GM12878 (cell line): Measurements from ENCODE around the gene IGSF8. TPM values are rescaled to one million over a fixed set of nuclear protein-coding genes. Genes with fewer than 3 reads are reported as not detected.

Experiments
- ATAC-seq: fragments of 200-7000 bp; cut with Tn5 transposase; 3 replicates; pipeline ENCODE4 v1.9.1; 2020; ENCODE audit warnings: mild to moderate bottlenecking, moderate library complexity
- BruUV-seq: library from RNA; stranded (reverse); fragments of 400-500 nt; replicated peaks from 2 replicates; lab custom pipeline; 2021; lab: Mats Ljungman, UMichigan
- CTCF ChIA-PET: fragments of 300-600 bp; sonication (Branson Sonifier 250); formaldehyde crosslinking; extraction: SDS; loops from one replicate; lab custom pipeline; 2021; ENCODE audit warnings: inconsistent platforms; lab: Yijun Ruan, JAX
- POLR2A ChIA-PET: fragments of 350-600 bp; formaldehyde crosslinking; extraction: SDS; loops from one replicate; lab custom pipeline; 2021; ENCODE audit warnings: inconsistent platforms; lab: Charles Lee
- RAD21 ChIA-PET: fragments of 300-600 bp; sonication (Branson Sonifier 250); formaldehyde crosslinking; loops from one replicate; lab custom pipeline; 2023; ENCODE audit warnings: antibody characterized with exemption; ENCODE audit not compliant: unreplicated experiment; lab: Charles Lee
- SMC1A ChIA-PET: fragments of 300-600 bp; sonication (Branson Sonifier 250); formaldehyde crosslinking; loops from one replicate; lab custom pipeline; 2023; ENCODE audit not compliant: unreplicated experiment, uncharacterized antibody; lab: Charles Lee
- DNase-seq: peaks from one replicate; pipeline ENCODE4 v3.0.0-alpha.2; 2011; ENCODE audit warnings: low read depth, low spot score
- FAIRE-seq: peaks from 3 replicates; lab custom pipeline; 2011; peaks lifted over from hg19 to GRCh38; lab: Jason Lieb, UNC
- H2AFZ ChIP-seq: 2 replicates; pipeline ENCODE4 v1.6.0; 2011; ENCODE audit warnings: low read depth, low read length, control low read depth; ENCODE audit not compliant: control insufficient read depth
- H3K27ac ChIP-seq: 2 replicates; pipeline ENCODE4 v1.5.1; 2011; ENCODE audit warnings: control low read depth; ENCODE audit not compliant: control insufficient read depth, insufficient read depth
- H3K27me3 ChIP-seq, 2 experiments: replicated peaks in 1 of 2; 2 replicates each; pipeline versions ENCODE4 v1.6.0 to v1.6.1; 2011; ENCODE audit warnings: low read length in 1 of 2; ENCODE audit not compliant: control insufficient read depth in 2 of 2, insufficient read depth in 2 of 2
- H3K36me3 ChIP-seq, 2 experiments: 2 replicates each; pipeline ENCODE4 v1.5.1; 2011; ENCODE audit warnings: low read length in 1 of 2; ENCODE audit not compliant: control insufficient read depth in 2 of 2, insufficient read depth in 2 of 2
- H3K4me1 ChIP-seq: 2 replicates; pipeline ENCODE4 v1.6.1; 2011; ENCODE audit warnings: mild to moderate bottlenecking, low read length, moderate library complexity, mixed read lengths; ENCODE audit not compliant: control insufficient read depth, insufficient read depth
- H3K4me2 ChIP-seq: 2 replicates; pipeline ENCODE4 v1.6.0; 2011; ENCODE audit warnings: control low read depth; ENCODE audit not compliant: control insufficient read depth, insufficient read depth
- H3K4me3 ChIP-seq: fragments of 200-600 bp; sonication (generic); 2 replicates; pipeline ENCODE4 v1.5.1; 2016
- H3K79me2 ChIP-seq: 2 replicates; pipeline ENCODE4 v1.6.0; 2011; ENCODE audit warnings: low read length; ENCODE audit not compliant: control insufficient read depth, insufficient read depth
- H3K9ac ChIP-seq: 2 replicates; pipeline ENCODE4 v1.8.0; 2011; ENCODE audit warnings: low read length, control low read depth, mixed read lengths; ENCODE audit not compliant: control insufficient read depth, insufficient read depth
- H3K9me3 ChIP-seq: replicated peaks from 3 replicates; pipeline ENCODE4 v1.5.1; 2011; ENCODE audit warnings: mild to moderate bottlenecking, low read length; ENCODE audit not compliant: control insufficient read depth, insufficient read depth
- H4K20me1 ChIP-seq: 2 replicates; pipeline ENCODE4 v1.6.0; 2011; ENCODE audit not compliant: control insufficient read depth, insufficient read depth
- CHD1 ChIP-seq: IDR thresholded peaks from 2 replicates; pipeline ENCODE4 v1.6.1; 2012; ENCODE audit warnings: low read depth, low read length, improper control_type of control experiment
- CHD4 ChIP-seq: fragments of 200-600 bp; sonication (generic); IDR thresholded peaks from 2 replicates; pipeline ENCODE4 v1.6.1; 2016; ENCODE audit warnings: mild to moderate bottlenecking
- MTA2 ChIP-seq: fragments of 450-650 bp; IDR thresholded peaks from 2 replicates; pipeline ENCODE4 v1.6.1; 2016; ENCODE audit warnings: low read depth, mild to moderate bottlenecking, moderate library complexity
- RBBP5 ChIP-seq: fragments of 200-600 bp; sonication (generic); conservative IDR thresholded peaks from 2 replicates; pipeline ENCODE4 v1.6.1; 2016
- SMC3 ChIP-seq: IDR thresholded peaks from 2 replicates; pipeline ENCODE4 v1.6.1; 2011; ENCODE audit warnings: low read length, improper control_type of control experiment, borderline replicate concordance
- SPI1 ChIP-seq: IDR thresholded peaks from 2 replicates; pipeline ENCODE4 v1.6.1; 2011; ENCODE audit warnings: low read depth, mild to moderate bottlenecking, low read length, moderate library complexity, borderline replicate concordance; ENCODE audit not compliant: insufficient read depth
- ZNF622 ChIP-seq: fragments of 450-650 bp; IDR thresholded peaks from 2 replicates; pipeline ENCODE4 v1.6.1; 2017; ENCODE audit warnings: mild to moderate bottlenecking, inconsistent platforms
- ZZZ3 ChIP-seq: IDR thresholded peaks from 2 replicates; pipeline ENCODE4 v1.6.1; 2011; ENCODE audit warnings: low read depth; ENCODE audit not compliant: control insufficient read depth, insufficient read length
- WGBS: methylation state at CpG from one replicate; pipeline ENCODE4 v1.1.6; 2016; ENCODE audit warnings: low lambda C conversion rate; ENCODE audit not compliant: insufficient replicate concordance, insufficient coverage; ENCODE audit errors: missing lambda C conversion rate; 5-methylcytosine and 5-hydroxymethylcytosine counted together
- in situ Hi-C: fragments of 300-500 bp; cut with MboI; formaldehyde crosslinking; loops from 9 replicates; pipeline ENCODE4 v1.14.3; 2018; ENCODE audit warnings: mixed read lengths
- intact Hi-C: fragments of 100-400 bp; cut with micrococcal nuclease; formaldehyde crosslinking; loops from one replicate; pipeline ENCODE4 v1.14.2; 2022; ENCODE audit not compliant: unreplicated experiment
- polyA plus RNA-seq, 11 experiments: library from polyadenylated mRNA; depleted of rRNA in 4 of 11; unstranded in 6 of 11; stranded (reverse) in 5 of 11; fragments of >200 nt; fragmentation: Nextera tagmentation in 4 of 11; fragmentation: Illumina TruSeq in 1 of 11; extraction: Ambion mirVana in 4 of 11; extraction: Trizol in 1 of 11; gene quantifications; 1 replicate in 1 of 11; 2 replicates in 10 of 11; pipeline versions ENCODE4 v1.2.1 to v1.2.3, GENCODE V29; 2011 to 2016; ENCODE audit warnings: inconsistent platforms in 2 of 11, missing spikeins in 2 of 11, low read depth in 1 of 11
- total RNA-seq, 4 experiments: library from RNA; depleted of rRNA in 3 of 4; stranded (reverse); fragments of >200 nt in 3 of 4; fragmentation: Illumina TruSeq in 1 of 4; extraction: Trizol in 1 of 4; gene quantifications; 2 replicates each; pipeline versions ENCODE4 v1.2.1 to v1.2.3, GENCODE V29; 2013 to 2021
- TF ChIP-seq, protein P1 (sequence below): fragments of 450-650 bp; IDR thresholded peaks from 2 replicates; pipeline ENCODE4 v1.6.1; 2017; ENCODE audit warnings: mild to moderate bottlenecking, moderate library complexity
- TF ChIP-seq, protein P2 (sequence below): fragments of 150-350 bp; IDR thresholded peaks from 2 replicates; pipeline ENCODE4 v1.6.1; 2016; ENCODE audit warnings: low read depth, low read length
- TF ChIP-seq, protein P3 (sequence below): fragments of 450-650 bp; IDR thresholded peaks from 2 replicates; pipeline ENCODE4 v1.6.1; 2017; ENCODE audit warnings: borderline replicate concordance
- TF ChIP-seq, protein P4 (sequence below): fragments of 450-650 bp; IDR thresholded peaks from 2 replicates; pipeline ENCODE4 v1.6.1; 2016; ENCODE audit warnings: mild to moderate bottlenecking

IGSF8 gene
- total and polyA plus RNA-seq, 10 of the 15 experiments (the other 5 are each of a cell fraction or from before 2014, with no cell fraction given) = 0.64 to 24.7 (median 13.9) TPM

DNA sequence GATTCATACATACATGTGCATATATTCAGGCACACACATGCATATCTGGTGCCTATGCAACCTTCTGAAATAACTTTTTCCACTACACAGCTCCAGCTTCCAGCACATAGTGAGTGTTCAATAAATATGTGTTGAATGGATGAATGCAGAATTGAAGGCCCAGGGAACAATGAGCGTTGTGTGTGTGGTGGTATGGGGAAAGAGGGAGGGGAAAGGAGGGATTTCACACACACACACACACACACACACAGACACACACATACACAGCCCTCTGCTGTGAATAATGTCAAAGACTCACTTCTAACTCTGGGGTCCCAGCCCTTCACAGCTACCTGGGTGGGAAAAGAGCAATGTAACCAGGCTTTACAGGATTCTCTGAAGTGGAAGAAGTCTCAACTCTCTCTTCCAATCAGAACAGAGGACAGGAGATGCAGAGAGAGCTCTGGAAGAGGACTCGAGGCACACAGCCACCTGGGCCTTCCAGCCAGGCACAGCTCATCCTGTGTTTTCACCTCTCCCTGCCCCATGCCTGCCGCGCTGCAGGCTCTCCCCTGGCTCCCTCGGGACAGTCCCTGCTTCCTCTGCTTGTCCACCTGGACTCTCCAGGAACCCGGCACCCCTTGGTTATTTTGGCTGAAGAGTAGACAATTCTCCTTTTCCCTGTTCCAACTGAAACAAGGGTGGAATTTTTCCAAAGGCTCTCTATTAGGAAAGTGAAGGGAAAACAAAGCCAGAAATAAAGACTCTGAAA lies 5.4 kb upstream of the IGSF8 start:
- H4K20me1 ChIP-seq = no peaks in the 10 kb centered on the region
- no peaks in the 10 kb centered on the region for H3K79me2 ChIP-seq
- FAIRE-seq (no peak), ATAC-seq (no peak), DNase-seq (no peak)
- no TSS peak for BruUV-seq
- ChIA-PET POLR2A (no interaction called here), SMC1A (interaction anchor here (0.5 to 4.9 kb wide), 14 partner anchors 19 to 274 kb away, joined by 3 to 57 read pairs (median 5); partner anchors contain the start of gene CASQ1), RAD21 (interaction anchor here (0.9 to 6.8 kb wide), 5 partner anchors 90 to 276 kb away, joined by 3 to 85 read pairs (median 4); no protein-coding TSS in a partner anchor), CTCF (interaction anchor here (0.6 to 11.6 kb wide), 20 partner anchors 7 to 458 kb away, joined by 3 to 189 read pairs (median 4); partner anchors contain the start of gene CASQ1)
- no peak overlapping the region for H3K27ac ChIP-seq
- no peaks in the 10 kb centered on the region for H3K9me3 ChIP-seq
- 51% methylated on average over 6 of the region's 6 CpGs for WGBS
- in situ Hi-C loops = no loop called here
- H3K4me3 ChIP-seq = no peak overlapping the region
- intact Hi-C loops = no loop called here
- H3K27me3 ChIP-seq = no peaks in the 10 kb centered on the region
- H3K36me3 ChIP-seq = no peaks in the 10 kb centered on the region; a peak in 1 of 4 replicates
- H2AFZ ChIP-seq = no peak overlapping the region
- no peak overlapping the region for H3K9ac ChIP-seq
- H3K4me2 ChIP-seq = no peak overlapping the region
- peaks cover 8% of the 10 kb centered on the region for H3K4me1 ChIP-seq
- no peak for TF ChIP-seq CHD1
- TF ChIP-seq MTA2 = no peak
- TF ChIP-seq SMC3 = no peak
- TF ChIP-seq, protein P1, sequence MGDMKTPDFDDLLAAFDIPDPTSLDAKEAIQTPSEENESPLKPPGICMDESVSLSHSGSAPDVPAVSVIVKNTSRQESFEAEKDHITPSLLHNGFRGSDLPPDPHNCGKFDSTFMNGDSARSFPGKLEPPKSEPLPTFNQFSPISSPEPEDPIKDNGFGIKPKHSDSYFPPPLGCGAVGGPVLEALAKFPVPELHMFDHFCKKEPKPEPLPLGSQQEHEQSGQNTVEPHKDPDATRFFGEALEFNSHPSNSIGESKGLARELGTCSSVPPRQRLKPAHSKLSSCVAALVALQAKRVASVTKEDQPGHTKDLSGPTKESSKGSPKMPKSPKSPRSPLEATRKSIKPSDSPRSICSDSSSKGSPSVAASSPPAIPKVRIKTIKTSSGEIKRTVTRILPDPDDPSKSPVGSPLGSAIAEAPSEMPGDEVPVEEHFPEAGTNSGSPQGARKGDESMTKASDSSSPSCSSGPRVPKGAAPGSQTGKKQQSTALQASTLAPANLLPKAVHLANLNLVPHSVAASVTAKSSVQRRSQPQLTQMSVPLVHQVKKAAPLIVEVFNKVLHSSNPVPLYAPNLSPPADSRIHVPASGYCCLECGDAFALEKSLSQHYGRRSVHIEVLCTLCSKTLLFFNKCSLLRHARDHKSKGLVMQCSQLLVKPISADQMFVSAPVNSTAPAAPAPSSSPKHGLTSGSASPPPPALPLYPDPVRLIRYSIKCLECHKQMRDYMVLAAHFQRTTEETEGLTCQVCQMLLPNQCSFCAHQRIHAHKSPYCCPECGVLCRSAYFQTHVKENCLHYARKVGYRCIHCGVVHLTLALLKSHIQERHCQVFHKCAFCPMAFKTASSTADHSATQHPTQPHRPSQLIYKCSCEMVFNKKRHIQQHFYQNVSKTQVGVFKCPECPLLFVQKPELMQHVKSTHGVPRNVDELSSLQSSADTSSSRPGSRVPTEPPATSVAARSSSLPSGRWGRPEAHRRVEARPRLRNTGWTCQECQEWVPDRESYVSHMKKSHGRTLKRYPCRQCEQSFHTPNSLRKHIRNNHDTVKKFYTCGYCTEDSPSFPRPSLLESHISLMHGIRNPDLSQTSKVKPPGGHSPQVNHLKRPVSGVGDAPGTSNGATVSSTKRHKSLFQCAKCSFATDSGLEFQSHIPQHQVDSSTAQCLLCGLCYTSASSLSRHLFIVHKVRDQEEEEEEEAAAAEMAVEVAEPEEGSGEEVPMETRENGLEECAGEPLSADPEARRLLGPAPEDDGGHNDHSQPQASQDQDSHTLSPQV = no peak
- TF ChIP-seq CHD4 = no peak
- no peak for TF ChIP-seq ZZZ3
- TF ChIP-seq RBBP5 = no peak
- TF ChIP-seq SPI1 = no peak
- TF ChIP-seq, protein P2, sequence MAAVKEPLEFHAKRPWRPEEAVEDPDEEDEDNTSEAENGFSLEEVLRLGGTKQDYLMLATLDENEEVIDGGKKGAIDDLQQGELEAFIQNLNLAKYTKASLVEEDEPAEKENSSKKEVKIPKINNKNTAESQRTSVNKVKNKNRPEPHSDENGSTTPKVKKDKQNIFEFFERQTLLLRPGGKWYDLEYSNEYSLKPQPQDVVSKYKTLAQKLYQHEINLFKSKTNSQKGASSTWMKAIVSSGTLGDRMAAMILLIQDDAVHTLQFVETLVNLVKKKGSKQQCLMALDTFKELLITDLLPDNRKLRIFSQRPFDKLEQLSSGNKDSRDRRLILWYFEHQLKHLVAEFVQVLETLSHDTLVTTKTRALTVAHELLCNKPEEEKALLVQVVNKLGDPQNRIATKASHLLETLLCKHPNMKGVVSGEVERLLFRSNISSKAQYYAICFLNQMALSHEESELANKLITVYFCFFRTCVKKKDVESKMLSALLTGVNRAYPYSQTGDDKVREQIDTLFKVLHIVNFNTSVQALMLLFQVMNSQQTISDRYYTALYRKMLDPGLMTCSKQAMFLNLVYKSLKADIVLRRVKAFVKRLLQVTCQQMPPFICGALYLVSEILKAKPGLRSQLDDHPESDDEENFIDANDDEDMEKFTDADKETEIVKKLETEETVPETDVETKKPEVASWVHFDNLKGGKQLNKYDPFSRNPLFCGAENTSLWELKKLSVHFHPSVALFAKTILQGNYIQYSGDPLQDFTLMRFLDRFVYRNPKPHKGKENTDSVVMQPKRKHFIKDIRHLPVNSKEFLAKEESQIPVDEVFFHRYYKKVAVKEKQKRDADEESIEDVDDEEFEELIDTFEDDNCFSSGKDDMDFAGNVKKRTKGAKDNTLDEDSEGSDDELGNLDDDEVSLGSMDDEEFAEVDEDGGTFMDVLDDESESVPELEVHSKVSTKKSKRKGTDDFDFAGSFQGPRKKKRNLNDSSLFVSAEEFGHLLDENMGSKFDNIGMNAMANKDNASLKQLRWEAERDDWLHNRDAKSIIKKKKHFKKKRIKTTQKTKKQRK = no peak
- no peak for TF ChIP-seq ZNF622
- TF ChIP-seq, protein P3, sequence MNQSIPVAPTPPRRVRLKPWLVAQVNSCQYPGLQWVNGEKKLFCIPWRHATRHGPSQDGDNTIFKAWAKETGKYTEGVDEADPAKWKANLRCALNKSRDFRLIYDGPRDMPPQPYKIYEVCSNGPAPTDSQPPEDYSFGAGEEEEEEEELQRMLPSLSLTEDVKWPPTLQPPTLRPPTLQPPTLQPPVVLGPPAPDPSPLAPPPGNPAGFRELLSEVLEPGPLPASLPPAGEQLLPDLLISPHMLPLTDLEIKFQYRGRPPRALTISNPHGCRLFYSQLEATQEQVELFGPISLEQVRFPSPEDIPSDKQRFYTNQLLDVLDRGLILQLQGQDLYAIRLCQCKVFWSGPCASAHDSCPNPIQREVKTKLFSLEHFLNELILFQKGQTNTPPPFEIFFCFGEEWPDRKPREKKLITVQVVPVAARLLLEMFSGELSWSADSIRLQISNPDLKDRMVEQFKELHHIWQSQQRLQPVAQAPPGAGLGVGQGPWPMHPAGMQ = no peak
- TF ChIP-seq, protein P4, sequence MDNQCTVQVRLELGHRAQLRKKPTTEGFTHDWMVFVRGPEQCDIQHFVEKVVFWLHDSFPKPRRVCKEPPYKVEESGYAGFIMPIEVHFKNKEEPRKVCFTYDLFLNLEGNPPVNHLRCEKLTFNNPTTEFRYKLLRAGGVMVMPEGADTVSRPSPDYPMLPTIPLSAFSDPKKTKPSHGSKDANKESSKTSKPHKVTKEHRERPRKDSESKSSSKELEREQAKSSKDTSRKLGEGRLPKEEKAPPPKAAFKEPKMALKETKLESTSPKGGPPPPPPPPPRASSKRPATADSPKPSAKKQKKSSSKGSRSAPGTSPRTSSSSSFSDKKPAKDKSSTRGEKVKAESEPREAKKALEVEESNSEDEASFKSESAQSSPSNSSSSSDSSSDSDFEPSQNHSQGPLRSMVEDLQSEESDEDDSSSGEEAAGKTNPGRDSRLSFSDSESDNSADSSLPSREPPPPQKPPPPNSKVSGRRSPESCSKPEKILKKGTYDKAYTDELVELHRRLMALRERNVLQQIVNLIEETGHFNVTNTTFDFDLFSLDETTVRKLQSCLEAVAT = no peak
